DOHH2 (cell line): ENCODE data around the gene OR5H2.

Source experiments
- CTCF ChIP-seq: fragments of 200-600 bp; sonication (generic); IDR thresholded peaks from one replicate; pipeline ENCODE4 v1.5.1; 2014; ENCODE audit warnings: antibody characterized with exemption, mild to moderate bottlenecking, low read depth, low read length; ENCODE audit not compliant: poor library complexity, severe bottlenecking
- EZH2phosphoT487 ChIP-seq: fragments of 200-600 bp; sonication (generic); IDR thresholded peaks from 2 replicates; pipeline ENCODE4 v1.6.1; 2017; ENCODE audit warnings: borderline replicate concordance, mild to moderate bottlenecking, antibody characterized with exemption, low read length, moderate library complexity, mixed read lengths

- TF ChIP-seq EZH2phosphoT487 (no peak), CTCF (no peak)
These were observed 44.6 kb downstream of the OR5H2 start for GRCh38 chr3:98326945-98327344.
